ENCODE data around the gene MTMR10. TPM values are rescaled to one million over a fixed set of nuclear protein-coding genes. Genes with fewer than 3 reads are reported as not detected.

MTMR10 gene
- total RNA-seq, 1 experiment from 2014 or later: 5.0 TPM

DNA sequence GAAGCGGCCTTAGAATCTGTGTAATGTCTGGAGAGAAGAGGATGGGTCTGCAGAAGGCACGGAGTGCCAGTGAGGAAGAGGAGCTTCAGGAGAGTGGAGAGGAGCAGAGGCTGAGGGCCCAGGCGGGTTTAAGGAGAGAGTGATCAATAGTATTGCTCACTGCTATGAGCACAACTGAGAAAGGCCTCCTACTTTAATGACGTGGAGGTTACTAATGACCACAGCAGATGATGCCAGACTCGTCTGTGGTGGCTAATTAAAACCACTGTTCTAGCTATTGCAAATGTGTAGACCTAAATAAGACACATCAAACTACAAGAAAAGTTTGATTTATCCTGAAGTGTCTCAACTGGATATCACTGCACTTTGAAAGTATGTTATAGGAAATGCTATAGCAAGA is 33.2 kb downstream of the MTMR10 start:
- BruUV-seq (replicated peaks): no TSS peak
- no peaks in the 10 kb centered on the region for H3K27me3 Mint-ChIP-seq (ENCODE audit: unreplicated experiment)
- CTCF ChIA-PET: interaction anchor here (0.6 kb wide), 1 partner anchor 31 kb away, joined by 3 read pairs; no protein-coding TSS in a partner anchor
- no peaks in the 10 kb centered on the region for H3K9me3 Mint-ChIP-seq (ENCODE audit: low read depth, unreplicated experiment)
- no peak overlapping the region for H3K4me3 Mint-ChIP-seq (ENCODE audit: low read depth, unreplicated experiment)
- TF ChIP-seq, protein P1, sequence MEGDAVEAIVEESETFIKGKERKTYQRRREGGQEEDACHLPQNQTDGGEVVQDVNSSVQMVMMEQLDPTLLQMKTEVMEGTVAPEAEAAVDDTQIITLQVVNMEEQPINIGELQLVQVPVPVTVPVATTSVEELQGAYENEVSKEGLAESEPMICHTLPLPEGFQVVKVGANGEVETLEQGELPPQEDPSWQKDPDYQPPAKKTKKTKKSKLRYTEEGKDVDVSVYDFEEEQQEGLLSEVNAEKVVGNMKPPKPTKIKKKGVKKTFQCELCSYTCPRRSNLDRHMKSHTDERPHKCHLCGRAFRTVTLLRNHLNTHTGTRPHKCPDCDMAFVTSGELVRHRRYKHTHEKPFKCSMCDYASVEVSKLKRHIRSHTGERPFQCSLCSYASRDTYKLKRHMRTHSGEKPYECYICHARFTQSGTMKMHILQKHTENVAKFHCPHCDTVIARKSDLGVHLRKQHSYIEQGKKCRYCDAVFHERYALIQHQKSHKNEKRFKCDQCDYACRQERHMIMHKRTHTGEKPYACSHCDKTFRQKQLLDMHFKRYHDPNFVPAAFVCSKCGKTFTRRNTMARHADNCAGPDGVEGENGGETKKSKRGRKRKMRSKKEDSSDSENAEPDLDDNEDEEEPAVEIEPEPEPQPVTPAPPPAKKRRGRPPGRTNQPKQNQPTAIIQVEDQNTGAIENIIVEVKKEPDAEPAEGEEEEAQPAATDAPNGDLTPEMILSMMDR (IDR thresholded peaks at IDR 0.05; ENCODE audit: unreplicated experiment): no peak
- intact Hi-C loops (cut with micrococcal nuclease; ENCODE audit: unreplicated experiment): no loop called here
- H3K27ac Mint-ChIP-seq (ENCODE audit: unreplicated experiment): no peak overlapping the region
- H3K4me1 Mint-ChIP-seq (ENCODE audit: low read depth, unreplicated experiment): no peaks in the 10 kb centered on the region
- DNase-seq: no peak
- H3K36me3 Mint-ChIP-seq (ENCODE audit: insufficient read depth, unreplicated experiment): no peaks in the 10 kb centered on the region

DNA sequence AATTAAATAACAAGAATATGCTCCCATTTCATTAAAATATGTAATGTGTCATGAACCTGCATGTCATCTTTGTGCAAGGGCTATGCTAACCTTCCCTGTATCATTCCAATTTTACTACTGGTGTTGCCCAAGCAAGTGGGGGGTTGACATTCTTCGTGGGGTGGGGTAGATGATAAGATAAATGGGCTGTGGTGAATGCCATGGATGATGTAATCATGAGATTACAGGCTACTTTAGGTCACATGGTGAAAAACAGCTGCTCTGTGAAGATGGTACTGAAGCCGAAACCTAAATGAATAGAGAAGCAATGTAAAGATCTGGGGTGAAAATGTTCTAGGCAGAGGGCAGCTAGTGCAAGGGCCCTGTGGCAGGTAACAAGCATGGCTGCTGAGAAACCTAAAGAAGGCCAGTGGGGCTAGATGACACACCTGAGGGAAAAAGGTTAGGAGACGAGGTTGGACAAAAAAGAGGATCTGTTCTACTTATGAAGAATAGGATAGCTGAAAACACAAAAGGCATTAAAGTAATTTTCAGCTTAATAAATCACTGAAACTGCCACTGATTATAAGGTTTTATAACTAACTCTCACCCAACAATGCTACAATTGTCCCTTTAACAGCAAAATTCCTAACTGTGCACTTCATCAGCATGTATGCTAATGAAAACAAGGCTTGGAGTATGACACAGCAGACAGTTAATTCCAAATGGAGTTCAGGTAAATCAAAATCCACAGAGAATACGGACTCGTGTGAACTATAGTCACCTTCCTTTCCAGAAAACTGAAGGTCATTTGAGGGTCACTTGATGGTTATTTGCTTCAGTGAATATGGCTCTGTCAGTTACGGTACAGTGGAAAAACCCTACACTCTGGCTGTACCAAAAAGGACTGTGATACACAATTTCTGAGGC is 35.0 kb downstream of the MTMR10 start:
- CTCF ChIA-PET: no interaction called here
- H3K9me3 Mint-ChIP-seq (ENCODE audit: low read depth, unreplicated experiment): no peaks in the 10 kb centered on the region
- DNase-seq: no peak
- TF ChIP-seq, protein P1 (IDR thresholded peaks at IDR 0.05; ENCODE audit: unreplicated experiment): no peak
- no peaks in the 10 kb centered on the region for H3K4me1 Mint-ChIP-seq (ENCODE audit: low read depth, unreplicated experiment)
- BruUV-seq (replicated peaks): no TSS peak
- H3K27me3 Mint-ChIP-seq (ENCODE audit: unreplicated experiment): no peaks in the 10 kb centered on the region
- H3K27ac Mint-ChIP-seq (ENCODE audit: unreplicated experiment): no peak overlapping the region
- H3K4me3 Mint-ChIP-seq (ENCODE audit: low read depth, unreplicated experiment): no peak overlapping the region
- H3K36me3 Mint-ChIP-seq (ENCODE audit: insufficient read depth, unreplicated experiment): no peaks in the 10 kb centered on the region
- intact Hi-C loops (cut with micrococcal nuclease; ENCODE audit: unreplicated experiment): no loop called here

DNA sequence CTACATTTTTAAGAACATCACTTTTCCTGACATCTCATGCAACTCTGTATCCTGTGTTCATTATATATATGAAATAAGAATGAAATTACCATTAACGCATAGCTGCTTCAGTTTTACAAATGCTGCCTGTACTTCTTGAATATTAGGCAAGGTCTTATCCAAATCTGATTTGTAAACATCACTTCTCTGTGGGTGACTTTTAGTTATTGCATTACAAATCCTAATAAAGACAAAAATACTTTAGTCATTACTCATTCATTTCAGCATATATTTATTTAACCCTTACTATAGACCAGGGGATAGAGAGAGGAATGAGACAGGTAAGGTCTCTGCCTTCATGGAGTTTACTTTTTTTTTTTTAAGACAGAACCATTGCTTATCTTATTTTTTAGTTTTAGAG is 36.8 kb downstream of the MTMR10 start:
- TF ChIP-seq, protein P1 (IDR thresholded peaks at IDR 0.05; ENCODE audit: unreplicated experiment): no peak
- H3K9me3 Mint-ChIP-seq (ENCODE audit: low read depth, unreplicated experiment): no peaks in the 10 kb centered on the region
- BruUV-seq (replicated peaks): no TSS peak
- no peak for DNase-seq
- no peaks in the 10 kb centered on the region for H3K36me3 Mint-ChIP-seq (ENCODE audit: insufficient read depth, unreplicated experiment)
- CTCF ChIA-PET: no interaction called here
- no peaks in the 10 kb centered on the region for H3K4me1 Mint-ChIP-seq (ENCODE audit: low read depth, unreplicated experiment)
- H3K4me3 Mint-ChIP-seq (ENCODE audit: low read depth, unreplicated experiment): no peak overlapping the region
- intact Hi-C loops (cut with micrococcal nuclease; ENCODE audit: unreplicated experiment): no loop called here
- no peaks in the 10 kb centered on the region for H3K27me3 Mint-ChIP-seq (ENCODE audit: unreplicated experiment)
- no peak overlapping the region for H3K27ac Mint-ChIP-seq (ENCODE audit: unreplicated experiment)

DNA sequence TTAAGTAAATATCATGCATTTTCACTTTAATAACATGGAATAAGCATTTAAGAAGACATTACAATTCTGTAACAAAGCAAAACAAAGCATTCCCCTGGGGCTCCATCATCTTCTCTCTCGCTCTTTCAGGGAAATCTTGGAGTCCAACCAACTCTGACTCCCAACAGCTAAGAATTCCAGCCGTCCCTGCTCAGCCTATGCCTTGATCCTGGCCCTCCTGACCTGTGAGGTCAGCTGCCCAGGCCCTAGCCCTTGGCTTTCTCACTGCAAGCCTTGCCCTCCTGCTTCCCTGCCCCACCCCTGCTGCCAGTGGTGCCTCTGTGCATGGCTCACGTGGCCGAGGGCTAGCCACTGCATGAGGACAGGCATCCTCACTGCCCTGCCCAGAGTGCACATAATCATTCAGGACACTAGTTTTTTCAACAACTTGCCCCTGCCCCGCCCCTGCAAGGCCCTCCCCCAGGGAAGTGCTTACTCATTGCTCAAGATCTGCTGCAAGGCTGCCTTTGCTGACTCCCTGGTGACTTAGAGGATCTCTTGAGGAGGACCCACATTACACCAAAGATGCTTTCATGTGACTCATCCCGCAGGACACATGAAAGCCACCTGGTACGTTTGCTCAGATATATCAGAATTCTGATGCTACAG is 37.6 kb downstream of the MTMR10 start:
- DNase-seq: no peak
- no peaks in the 10 kb centered on the region for H3K9me3 Mint-ChIP-seq (ENCODE audit: low read depth, unreplicated experiment)
- intact Hi-C loops (cut with micrococcal nuclease; ENCODE audit: unreplicated experiment): no loop called here
- no peak overlapping the region for H3K27ac Mint-ChIP-seq (ENCODE audit: unreplicated experiment)
- no peaks in the 10 kb centered on the region for H3K4me1 Mint-ChIP-seq (ENCODE audit: low read depth, unreplicated experiment)
- TF ChIP-seq, protein P1 (IDR thresholded peaks at IDR 0.05; ENCODE audit: unreplicated experiment): no peak
- CTCF ChIA-PET: no interaction called here
- H3K36me3 Mint-ChIP-seq (ENCODE audit: insufficient read depth, unreplicated experiment): no peaks in the 10 kb centered on the region
- H3K27me3 Mint-ChIP-seq (ENCODE audit: unreplicated experiment): no peaks in the 10 kb centered on the region
- no peak overlapping the region for H3K4me3 Mint-ChIP-seq (ENCODE audit: low read depth, unreplicated experiment)
- BruUV-seq (replicated peaks): no TSS peak

Data from Calu3 (cell line).